Panc1 (cell line): ENCODE data around the gene WTAP. TPM values are rescaled to one million over a fixed set of nuclear protein-coding genes. Genes with fewer than 3 reads are reported as not detected.

Source experiments
- ATAC-seq: fragments of 200-7000 bp; cut with Tn5 transposase; 2 replicates; pipeline ENCODE4 v1.9.1; 2020; ENCODE audit warnings: mild to moderate bottlenecking, moderate library complexity
- BruUV-seq: library from RNA; stranded (reverse); fragments of 400-500 nt; replicated peaks from 2 replicates; lab custom pipeline; 2021; lab: Mats Ljungman, UMichigan
- CTCF ChIA-PET: fragments of 300-600 bp; sonication (Branson Sonifier 250); formaldehyde crosslinking; loops from one replicate; lab custom pipeline; 2022; ENCODE audit warnings: antibody characterized with exemption; lab: Charles Lee
- POLR2A ChIA-PET: fragments of 300-600 bp; sonication (Branson Sonifier 250); formaldehyde crosslinking; loops from one replicate; lab custom pipeline; 2022; ENCODE audit warnings: antibody characterized with exemption; lab: Charles Lee
- DNase-seq: peaks from one replicate; pipeline ENCODE4 v3.0.0-alpha.2; 2010; ENCODE audit warnings: low read depth, low spot score
- H3K27ac ChIP-seq: 2 replicates; pipeline ENCODE4 v1.5.1; 2011; ENCODE audit warnings: mild to moderate bottlenecking, low read length, inconsistent platforms
- H3K27me3 ChIP-seq: fragments of 200-500 bp; sonication (Bioruptor generic); 2 replicates; pipeline ENCODE4 v1.6.0; 2014; ENCODE audit warnings: low read length, inconsistent platforms; ENCODE audit not compliant: control insufficient read depth, insufficient read depth
- H3K36me3 ChIP-seq: fragments of 200-500 bp; sonication (Bioruptor generic); 2 replicates; pipeline ENCODE4 v1.5.1; 2014; ENCODE audit warnings: inconsistent platforms, mild to moderate bottlenecking, low read length, moderate library complexity; ENCODE audit not compliant: control insufficient read depth, insufficient read depth
- H3K4me1 ChIP-seq: 2 replicates; pipeline ENCODE4 v1.5.1; 2011; ENCODE audit warnings: inconsistent platforms, mild to moderate bottlenecking, low read length, moderate library complexity; ENCODE audit not compliant: control insufficient read depth, insufficient read depth
- H3K4me3 ChIP-seq, 2 experiments: 2 replicates each; pipeline ENCODE4 v1.5.1; 2011 to 2012; ENCODE audit warnings: low read depth in 2 of 2, low read length in 2 of 2, mild to moderate bottlenecking in 2 of 2, inconsistent platforms in 1 of 2, moderate library complexity in 1 of 2
- H3K9me3 ChIP-seq: fragments of 200-500 bp; sonication (Bioruptor generic); 2 replicates; pipeline ENCODE4 v1.5.1; 2014; ENCODE audit warnings: low read depth, mild to moderate bottlenecking, inconsistent platforms, low read length, moderate library complexity; ENCODE audit not compliant: control insufficient read depth, insufficient read depth
- POLR2AphosphoS5 ChIP-seq: IDR thresholded peaks from 2 replicates; pipeline ENCODE4 v1.6.1; 2012; ENCODE audit warnings: mild to moderate bottlenecking, low read depth, low read length, moderate library complexity
- SIN3A ChIP-seq: IDR thresholded peaks from 2 replicates; pipeline ENCODE4 v1.6.1; 2012; ENCODE audit warnings: low read depth, mild to moderate bottlenecking, low read length, moderate library complexity, borderline replicate concordance; ENCODE audit not compliant: insufficient read depth
- TCF7L2 ChIP-seq: IDR thresholded peaks from 2 replicates; pipeline ENCODE4 v1.6.1; 2011; ENCODE audit warnings: mild to moderate bottlenecking, low read depth, low read length, inconsistent platforms
- in situ Hi-C: cut with HindIII; loops from 2 replicates; pipeline ENCODE4 v1.10.0; 2016; ENCODE audit warnings: low sequenced_read_pairs, low pct_unique_long_range_greater_than_20kb
- intact Hi-C: fragments of 100-400 bp; cut with micrococcal nuclease; formaldehyde crosslinking; loops from one replicate; pipeline ENCODE4 v1.10.0; 2022; ENCODE audit not compliant: unreplicated experiment
- total RNA-seq: library from RNA; stranded (reverse); gene quantifications from one replicate; pipeline ENCODE4 v1.2.1, GENCODE V29; 2021; ENCODE audit not compliant: unreplicated experiment
- TF ChIP-seq, protein P1 (sequence below), 2 experiments: IDR thresholded peaks; 2 replicates each; pipeline ENCODE4 v1.6.1; 2011 to 2012; ENCODE audit warnings: low read depth in 2 of 2, control low read depth in 1 of 2, low read length in 1 of 2, mild to moderate bottlenecking in 1 of 2, moderate library complexity in 1 of 2; ENCODE audit not compliant: insufficient read depth in 1 of 2
- TF ChIP-seq, protein P2 (sequence below): fragments of 450-650 bp; IDR thresholded peaks from 2 replicates; pipeline ENCODE4 v1.5.1; 2017; ENCODE audit warnings: mild to moderate bottlenecking

The WTAP gene
- total RNA-seq, 1 experiment from 2014 or later: 112 TPM

DNA sequence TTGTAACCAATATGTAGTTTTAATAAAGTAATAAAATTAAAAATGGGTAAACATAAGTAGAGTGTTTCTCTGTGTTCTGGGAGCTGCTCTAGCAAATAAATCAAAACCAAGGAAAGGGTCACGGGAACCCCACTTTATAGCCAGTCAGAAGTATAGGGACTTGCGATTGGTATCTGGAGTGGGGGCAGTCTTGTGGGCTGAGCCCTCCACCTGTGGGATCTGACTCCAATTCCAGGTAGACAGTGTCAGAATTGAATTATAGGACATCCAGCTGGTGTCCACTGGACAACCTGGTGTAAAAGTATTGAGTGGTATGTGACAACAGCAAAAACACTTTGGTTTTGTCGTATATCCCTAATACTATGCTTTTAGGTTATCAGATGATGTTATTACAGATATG, 48.7 kb upstream of the WTAP start:
- intact Hi-C loops: no loop called here
- CTCF ChIA-PET: no interaction called here
- no peak overlapping the region for H3K27ac ChIP-seq
- no peak for ATAC-seq
- H3K4me3 ChIP-seq: no peak overlapping the region
- no peaks in the 10 kb centered on the region for H3K27me3 ChIP-seq
- POLR2A ChIA-PET: no interaction called here
- DNase-seq: no peak
- no TSS peak for BruUV-seq
- TF ChIP-seq TCF7L2 (no peak), SIN3A (no peak), POLR2AphosphoS5 (no peak)
- TF ChIP-seq, protein P1, sequence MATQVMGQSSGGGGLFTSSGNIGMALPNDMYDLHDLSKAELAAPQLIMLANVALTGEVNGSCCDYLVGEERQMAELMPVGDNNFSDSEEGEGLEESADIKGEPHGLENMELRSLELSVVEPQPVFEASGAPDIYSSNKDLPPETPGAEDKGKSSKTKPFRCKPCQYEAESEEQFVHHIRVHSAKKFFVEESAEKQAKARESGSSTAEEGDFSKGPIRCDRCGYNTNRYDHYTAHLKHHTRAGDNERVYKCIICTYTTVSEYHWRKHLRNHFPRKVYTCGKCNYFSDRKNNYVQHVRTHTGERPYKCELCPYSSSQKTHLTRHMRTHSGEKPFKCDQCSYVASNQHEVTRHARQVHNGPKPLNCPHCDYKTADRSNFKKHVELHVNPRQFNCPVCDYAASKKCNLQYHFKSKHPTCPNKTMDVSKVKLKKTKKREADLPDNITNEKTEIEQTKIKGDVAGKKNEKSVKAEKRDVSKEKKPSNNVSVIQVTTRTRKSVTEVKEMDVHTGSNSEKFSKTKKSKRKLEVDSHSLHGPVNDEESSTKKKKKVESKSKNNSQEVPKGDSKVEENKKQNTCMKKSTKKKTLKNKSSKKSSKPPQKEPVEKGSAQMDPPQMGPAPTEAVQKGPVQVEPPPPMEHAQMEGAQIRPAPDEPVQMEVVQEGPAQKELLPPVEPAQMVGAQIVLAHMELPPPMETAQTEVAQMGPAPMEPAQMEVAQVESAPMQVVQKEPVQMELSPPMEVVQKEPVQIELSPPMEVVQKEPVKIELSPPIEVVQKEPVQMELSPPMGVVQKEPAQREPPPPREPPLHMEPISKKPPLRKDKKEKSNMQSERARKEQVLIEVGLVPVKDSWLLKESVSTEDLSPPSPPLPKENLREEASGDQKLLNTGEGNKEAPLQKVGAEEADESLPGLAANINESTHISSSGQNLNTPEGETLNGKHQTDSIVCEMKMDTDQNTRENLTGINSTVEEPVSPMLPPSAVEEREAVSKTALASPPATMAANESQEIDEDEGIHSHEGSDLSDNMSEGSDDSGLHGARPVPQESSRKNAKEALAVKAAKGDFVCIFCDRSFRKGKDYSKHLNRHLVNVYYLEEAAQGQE (IDR thresholded peaks at IDR 0.05; ENCODE audit: insufficient read depth in 1 of 2, low read depth in 2 of 2, low read length in 1 of 2): no peak
- TF ChIP-seq, protein P2, sequence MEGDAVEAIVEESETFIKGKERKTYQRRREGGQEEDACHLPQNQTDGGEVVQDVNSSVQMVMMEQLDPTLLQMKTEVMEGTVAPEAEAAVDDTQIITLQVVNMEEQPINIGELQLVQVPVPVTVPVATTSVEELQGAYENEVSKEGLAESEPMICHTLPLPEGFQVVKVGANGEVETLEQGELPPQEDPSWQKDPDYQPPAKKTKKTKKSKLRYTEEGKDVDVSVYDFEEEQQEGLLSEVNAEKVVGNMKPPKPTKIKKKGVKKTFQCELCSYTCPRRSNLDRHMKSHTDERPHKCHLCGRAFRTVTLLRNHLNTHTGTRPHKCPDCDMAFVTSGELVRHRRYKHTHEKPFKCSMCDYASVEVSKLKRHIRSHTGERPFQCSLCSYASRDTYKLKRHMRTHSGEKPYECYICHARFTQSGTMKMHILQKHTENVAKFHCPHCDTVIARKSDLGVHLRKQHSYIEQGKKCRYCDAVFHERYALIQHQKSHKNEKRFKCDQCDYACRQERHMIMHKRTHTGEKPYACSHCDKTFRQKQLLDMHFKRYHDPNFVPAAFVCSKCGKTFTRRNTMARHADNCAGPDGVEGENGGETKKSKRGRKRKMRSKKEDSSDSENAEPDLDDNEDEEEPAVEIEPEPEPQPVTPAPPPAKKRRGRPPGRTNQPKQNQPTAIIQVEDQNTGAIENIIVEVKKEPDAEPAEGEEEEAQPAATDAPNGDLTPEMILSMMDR: no peak
- H3K36me3 ChIP-seq: peaks cover 8% of the 10 kb centered on the region; the same call in 1 of the 2 replicates
- in situ Hi-C loops: no loop called here
- no peaks in the 10 kb centered on the region for H3K9me3 ChIP-seq
- H3K4me1 ChIP-seq: no peaks in the 10 kb centered on the region

DNA sequence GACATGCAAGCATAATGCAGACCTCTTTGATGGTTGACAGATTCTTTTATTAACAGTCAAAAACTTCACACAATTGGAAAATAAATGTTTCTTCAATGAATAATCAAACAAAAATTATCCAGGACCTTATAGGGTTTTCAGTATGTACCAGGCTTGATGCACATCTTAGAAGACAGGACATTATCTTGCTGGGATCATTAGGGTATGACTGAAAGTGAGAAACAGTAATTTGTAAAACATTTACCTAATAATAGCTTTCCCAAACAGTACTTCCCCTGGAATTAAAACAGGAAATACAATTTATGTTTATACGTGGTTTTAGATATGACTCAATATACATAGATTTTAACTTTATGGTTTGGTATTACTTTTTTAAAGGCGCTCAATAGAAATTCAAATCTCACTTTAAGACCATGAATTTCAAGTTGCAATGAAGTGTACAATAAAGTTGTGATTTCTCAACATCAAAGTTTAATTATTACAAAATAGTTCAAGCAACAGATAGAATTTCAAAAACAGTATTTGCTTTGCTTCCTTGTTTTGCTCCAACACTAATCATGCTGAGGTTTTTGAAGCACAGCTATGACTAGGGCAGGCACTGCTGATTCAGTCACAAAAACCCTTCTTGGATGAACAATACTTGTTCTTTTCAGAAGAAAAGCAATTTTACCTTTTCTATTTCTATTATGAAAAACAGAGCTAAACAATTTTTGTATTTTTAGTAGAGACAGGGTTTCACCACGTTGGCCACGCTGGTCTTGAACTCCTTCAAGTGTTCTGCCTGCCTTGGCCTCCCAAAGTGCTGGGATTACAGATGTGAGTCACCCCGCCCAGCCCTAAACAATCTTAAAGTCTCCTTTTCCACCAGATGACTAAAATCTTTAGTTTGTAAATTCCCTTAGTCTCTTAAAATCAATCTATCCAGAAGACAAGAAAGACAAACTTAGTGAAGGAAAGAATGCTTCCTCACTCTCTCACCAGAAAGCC, 47.9 kb upstream of the WTAP start:
- in situ Hi-C loops: no loop called here
- Histone ChIP-seq H3K27me3 (no peaks in the 10 kb centered on the region), H3K4me3 (no peak overlapping the region), H3K4me1 (no peaks in the 10 kb centered on the region), H3K27ac (no peak overlapping the region), H3K36me3 (peaks cover 8% of the 10 kb centered on the region; the same call in 1 of the 2 replicates), H3K9me3 (no peaks in the 10 kb centered on the region)
- CTCF ChIA-PET: no interaction called here
- intact Hi-C loops: no loop called here
- no TSS peak for BruUV-seq
- TF ChIP-seq, protein P1 (IDR thresholded peaks at IDR 0.05; ENCODE audit: insufficient read depth in 1 of 2, low read depth in 2 of 2, low read length in 1 of 2): no peak
- no peak for TF ChIP-seq TCF7L2
- TF ChIP-seq POLR2AphosphoS5: no peak
- TF ChIP-seq SIN3A: no peak
- TF ChIP-seq, protein P2: no peak
- DNase-seq: no peak
- no peak for ATAC-seq
- POLR2A ChIA-PET: no interaction called here
